ENCODE measurements around the gene ALOXE3. TPM values are rescaled to one million over a fixed set of nuclear protein-coding genes. Genes with fewer than 3 reads are reported as not detected.

ALOXE3 gene
- total and polyA plus RNA-seq, 2 of the 8 experiments (the other 6 are each of a cell fraction or from before 2014, with no cell fraction given) = 0.26 TPM; not detected in 1

DNA sequence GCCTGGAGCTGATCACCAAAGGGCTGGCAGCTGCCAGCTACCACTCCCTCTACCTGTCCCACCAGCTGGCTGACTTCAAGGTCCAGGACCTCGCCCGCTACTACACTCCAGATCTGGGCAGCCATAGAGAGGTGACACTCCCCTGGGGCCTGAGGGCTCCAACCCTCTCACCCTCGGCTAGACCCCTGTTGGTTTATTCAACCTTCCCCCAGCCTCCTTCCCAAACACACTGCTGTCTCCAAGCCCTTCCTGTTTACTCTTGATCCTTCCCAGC, 48.8 kb downstream of the ALOXE3 start:
- H3K4me1 ChIP-seq (replicated peaks in 1 of 4; ENCODE audit: control insufficient read depth in 3 of 4, insufficient read depth in 4 of 4, low read length in 3 of 4) = peaks cover 3 to 28% (median 13%) of the 10 kb centered on the region in 4 experiments
- no peak overlapping the region for H2BK5ac ChIP-seq (ENCODE audit: low read depth, low read length)
- H3K23me2 ChIP-seq (ENCODE audit: low read depth, low read length) = peaks cover 11% of the 10 kb centered on the region
- H2BK15ac ChIP-seq (ENCODE audit: low read length) = no peak overlapping the region
- H3K18ac ChIP-seq (ENCODE audit: extremely low read depth, low read length) = no peak overlapping the region
- H4K5ac ChIP-seq (ENCODE audit: insufficient read length, low read depth, low read length) = no peak overlapping the region
- TF ChIP-seq FOSL1 (IDR thresholded peaks at IDR 0.05; ENCODE audit: insufficient read depth, low read depth, low read length) (no peak), RFX5 (IDR thresholded peaks at IDR 0.05; ENCODE audit: borderline replicate concordance, low read depth, low read length) (no peak), TEAD4 (IDR thresholded peaks at IDR 0.05; ENCODE audit: low read depth, low read length) (no peak), ZNF274 (IDR thresholded peaks at IDR 0.05; ENCODE audit: borderline replicate concordance, extremely low read depth, low read length) (no peak)
- TF ChIP-seq, protein P1, sequence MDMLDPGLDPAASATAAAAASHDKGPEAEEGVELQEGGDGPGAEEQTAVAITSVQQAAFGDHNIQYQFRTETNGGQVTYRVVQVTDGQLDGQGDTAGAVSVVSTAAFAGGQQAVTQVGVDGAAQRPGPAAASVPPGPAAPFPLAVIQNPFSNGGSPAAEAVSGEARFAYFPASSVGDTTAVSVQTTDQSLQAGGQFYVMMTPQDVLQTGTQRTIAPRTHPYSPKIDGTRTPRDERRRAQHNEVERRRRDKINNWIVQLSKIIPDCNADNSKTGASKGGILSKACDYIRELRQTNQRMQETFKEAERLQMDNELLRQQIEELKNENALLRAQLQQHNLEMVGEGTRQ (IDR thresholded peaks at IDR 0.05; ENCODE audit: low read length) = no peak
- no peak overlapping the region for H2AK5ac ChIP-seq (ENCODE audit: low read depth, low read length)
- no peaks in the 10 kb centered on the region; the same call in 1 of the 2 replicates for H3K79me1 ChIP-seq (ENCODE audit: low read depth, low read length)
- H3K27me3 ChIP-seq (replicated peaks in 1 of 4; ENCODE audit: control insufficient read depth in 3 of 4, extremely low read depth in 1 of 4, insufficient read depth in 3 of 4, low read length in 3 of 4) = peaks cover 36 to 61% (median 51%) of the 10 kb centered on the region in 4 experiments
- ChIA-PET CTCF (ENCODE audit: partially characterized antibody) (interaction anchor here (0.5 to 17.3 kb wide), 10 partner anchors 9 to 347 kb away, joined by 3 to 315 read pairs (median 4); partner anchors contain the start of gene ALOX12B), POLR2A (ENCODE audit: partially characterized antibody) (interaction anchor here (1.4 kb wide), 1 partner anchor 21 kb away, joined by 4 read pairs; no protein-coding TSS in a partner anchor)
- H2AFZ ChIP-seq (ENCODE audit: low read length) = no peak overlapping the region
- no peak overlapping the region for H3K56ac ChIP-seq (replicated peaks; ENCODE audit: insufficient read length, low read depth, low read length)
- H4K91ac ChIP-seq (replicated peaks; ENCODE audit: insufficient read length, low read length) = no peak overlapping the region
- no peak overlapping the region for H3K9ac ChIP-seq (replicated peaks in 1 of 4; ENCODE audit: extremely low read depth in 1 of 4, low read depth in 3 of 4, low read length in 3 of 4)
- no peaks in the 10 kb centered on the region for H3K36me3 ChIP-seq (ENCODE audit: control insufficient read depth in 2 of 4, insufficient read depth in 4 of 4, low read length in 3 of 4)
- WGBS, 2 experiments (ENCODE audit: extremely low coverage in 1 of 2, insufficient coverage in 1 of 2, insufficient read length in 1 of 2, insufficient replicate concordance in 2 of 2, low coverage in 1 of 2, low lambda C conversion rate in 2 of 2, missing lambda C conversion rate in 1 of 2) = 79% methylated on average over 3 of the region's 3 CpGs; no CpG with 5 or more reads in 1 of the 2 experiments
- no peak overlapping the region for H4K8ac ChIP-seq (ENCODE audit: extremely low read depth, insufficient read depth, low read length)
- no peak for FAIRE-seq
- H2BK120ac ChIP-seq (replicated peaks; ENCODE audit: low read depth, low read length) = no peak overlapping the region
- H2BK12ac ChIP-seq (ENCODE audit: low read depth, low read length) = no peak overlapping the region
- H3K27ac ChIP-seq (ENCODE audit: low read depth, low read length) = no peak overlapping the region
- no peak overlapping the region for H3K14ac ChIP-seq (ENCODE audit: insufficient read length)
- no peak for DNase-seq (ENCODE audit: low read depth in 1 of 2, low spot score in 2 of 2)
- H4K20me1 ChIP-seq (replicated peaks in 1 of 2; ENCODE audit: control insufficient read depth in 1 of 2, insufficient read depth in 2 of 2, low read length in 2 of 2) = peaks cover 3 to 10% of the 10 kb centered on the region in 2 experiments
- H3K4ac ChIP-seq (replicated peaks; ENCODE audit: insufficient read length, low read depth, low read length) = no peak overlapping the region
- no peaks in the 10 kb centered on the region for H3K9me3 ChIP-seq (ENCODE audit: insufficient read depth in 2 of 2, low read depth in 1 of 2, low read length in 1 of 2)
- no peak overlapping the region for H3K23ac ChIP-seq (ENCODE audit: insufficient read length)
- H3K4me3 ChIP-seq (ENCODE audit: extremely low read depth in 1 of 4, insufficient read depth in 2 of 4, low read depth in 3 of 4, low read length in 4 of 4) = no peak overlapping the region
- H3K79me2 ChIP-seq (ENCODE audit: control insufficient read depth in 1 of 2, insufficient read depth in 2 of 2, low read length in 2 of 2) = no peaks in the 10 kb centered on the region
- H3K4me2 ChIP-seq (ENCODE audit: insufficient read depth in 1 of 2, low read depth in 2 of 2, low read length in 2 of 2) = no peak overlapping the region
- H2BK20ac ChIP-seq (ENCODE audit: low read length) = no peak overlapping the region

Data from H1 (cell line).